Tibial nerve (tissue), 4 donors: ENCODE results near the gene ADGRF4.

Source experiments
- EP300 ChIP-seq, 2 donors: sonication (generic); formaldehyde crosslinking; IDR thresholded peaks; one replicate each; pipeline ENCODE4 v1.6.1; 2017; ENCODE audit warnings: antibody characterized with exemption in 2 of 2, mild to moderate bottlenecking in 1 of 2
- POLR2A ChIP-seq, 2 donors: fragments of 450-650 bp; IDR thresholded peaks; one replicate each; pipeline ENCODE4 v1.6.1; 2017; ENCODE audit warnings: antibody characterized with exemption in 2 of 2, mild to moderate bottlenecking in 2 of 2, moderate library complexity in 2 of 2
- TF ChIP-seq, protein P1 (sequence below), 5 experiments: fragments of 200-600 bp in 3 of 5; fragments of 450-650 bp in 2 of 5; sonication (generic) in 3 of 5; IDR thresholded peaks; one replicate each; pipeline ENCODE4 v1.5.1; 2016 to 2019; ENCODE audit warnings: antibody characterized with exemption in 5 of 5, mild to moderate bottlenecking in 3 of 5, moderate library complexity in 2 of 5

DNA sequence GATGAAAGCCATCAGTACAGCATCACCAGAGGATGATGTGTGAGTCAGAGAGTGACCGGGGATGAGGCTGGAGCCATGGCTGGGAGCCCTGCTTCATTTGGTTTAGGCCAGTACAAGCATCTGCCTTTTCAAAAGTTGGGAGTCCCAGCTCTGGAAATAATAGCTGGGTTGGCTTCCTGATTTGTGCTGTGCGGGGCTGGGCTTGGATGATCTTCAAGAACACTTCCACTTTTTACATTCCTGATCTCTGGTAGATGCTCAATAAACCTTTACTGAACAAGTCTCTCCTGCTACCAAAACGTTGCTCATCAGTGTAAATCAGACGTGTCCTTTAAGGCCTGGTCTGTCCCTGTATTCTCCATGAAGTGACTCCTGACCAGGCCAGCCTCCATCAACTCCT lies 44.1 kb upstream of the ADGRF4 start:
- TF ChIP-seq, protein P1, sequence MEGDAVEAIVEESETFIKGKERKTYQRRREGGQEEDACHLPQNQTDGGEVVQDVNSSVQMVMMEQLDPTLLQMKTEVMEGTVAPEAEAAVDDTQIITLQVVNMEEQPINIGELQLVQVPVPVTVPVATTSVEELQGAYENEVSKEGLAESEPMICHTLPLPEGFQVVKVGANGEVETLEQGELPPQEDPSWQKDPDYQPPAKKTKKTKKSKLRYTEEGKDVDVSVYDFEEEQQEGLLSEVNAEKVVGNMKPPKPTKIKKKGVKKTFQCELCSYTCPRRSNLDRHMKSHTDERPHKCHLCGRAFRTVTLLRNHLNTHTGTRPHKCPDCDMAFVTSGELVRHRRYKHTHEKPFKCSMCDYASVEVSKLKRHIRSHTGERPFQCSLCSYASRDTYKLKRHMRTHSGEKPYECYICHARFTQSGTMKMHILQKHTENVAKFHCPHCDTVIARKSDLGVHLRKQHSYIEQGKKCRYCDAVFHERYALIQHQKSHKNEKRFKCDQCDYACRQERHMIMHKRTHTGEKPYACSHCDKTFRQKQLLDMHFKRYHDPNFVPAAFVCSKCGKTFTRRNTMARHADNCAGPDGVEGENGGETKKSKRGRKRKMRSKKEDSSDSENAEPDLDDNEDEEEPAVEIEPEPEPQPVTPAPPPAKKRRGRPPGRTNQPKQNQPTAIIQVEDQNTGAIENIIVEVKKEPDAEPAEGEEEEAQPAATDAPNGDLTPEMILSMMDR (IDR thresholded peaks at IDR 0.05), result no peak
- no peak for TF ChIP-seq EP300 (IDR thresholded peaks at IDR 0.05)
- no peak for TF ChIP-seq POLR2A (IDR thresholded peaks at IDR 0.05)
